ENCODE measurements around the gene TPST2.
"Not testable (repeated sequence)": the region's sequence is repeated elsewhere in the genome, so short reads cannot be mapped to it uniquely, and the experiment has no call there.

TPST2 gene

GRCh38 chr22:26589845-26590736, at the start of gene TPST2:
Gene TPST2, minus strand, starts transcription at chr22:26590132. Its CDS starts 48,502 bp downstream, at chr22:26541630.
- in situ Hi-C loops (cut with MboI; ENCODE audit: low sequenced_read_pairs) = no loop called here

- in situ Hi-C loops (cut with MboI; ENCODE audit: low sequenced_read_pairs) = no loop called here
These were observed 46.4 kb upstream of the TPST2 start for GRCh38 chr22:26636296-26636695.

- in situ Hi-C loops (cut with MboI; ENCODE audit: low sequenced_read_pairs) = no loop called here
These were observed 45.2 kb upstream of the TPST2 start for GRCh38 chr22:26635117-26635516.

- in situ Hi-C loops (cut with MboI; ENCODE audit: low sequenced_read_pairs) = no loop called here
These were observed 44.3 kb upstream of the TPST2 start for GRCh38 chr22:26634189-26634588.

- in situ Hi-C loops (cut with MboI; ENCODE audit: low sequenced_read_pairs) = no loop called here
These were observed 42.7 kb upstream of the TPST2 start for GRCh38 chr22:26632422-26633155.

- in situ Hi-C loops (cut with MboI; ENCODE audit: low sequenced_read_pairs) = no loop called here
These were observed 41.4 kb upstream of the TPST2 start for GRCh38 chr22:26631282-26631681.

GRCh38 chr22:26629988-26630761, 40.2 kb upstream of the TPST2 start:
- in situ Hi-C loops (cut with MboI; ENCODE audit: low sequenced_read_pairs) = no loop called here

- in situ Hi-C loops (cut with MboI; ENCODE audit: low sequenced_read_pairs) = no loop called here
These were observed 34.9 kb upstream of the TPST2 start for GRCh38 chr22:26624803-26625202.

- in situ Hi-C loops (cut with MboI; ENCODE audit: low sequenced_read_pairs) = no loop called here
These were observed 34.1 kb upstream of the TPST2 start for GRCh38 chr22:26623984-26624383.

GRCh38 chr22:26621663-26622062, 31.7 kb upstream of the TPST2 start, which contains the start of gene CRYBA4:
Gene CRYBA4, plus strand, starts transcription at chr22:26621963. Its CDS starts 634 bp downstream, at chr22:26622597.
- in situ Hi-C loops (cut with MboI; ENCODE audit: low sequenced_read_pairs) = no loop called here

GRCh38 chr22:26620197-26620596, 30.3 kb upstream of the TPST2 start:
- in situ Hi-C loops (cut with MboI; ENCODE audit: low sequenced_read_pairs) = no loop called here

GRCh38 chr22:26619510-26619909, 29.6 kb upstream of the TPST2 start:
- in situ Hi-C loops (cut with MboI; ENCODE audit: low sequenced_read_pairs) = no loop called here

GRCh38 chr22:26618455-26618854, 28.5 kb upstream of the TPST2 start:
- in situ Hi-C loops (cut with MboI; ENCODE audit: low sequenced_read_pairs) = no loop called here

- in situ Hi-C loops (cut with MboI; ENCODE audit: low sequenced_read_pairs) = no loop called here
These were observed 27.6 kb upstream of the TPST2 start, which contains the start of gene CRYBB1 for GRCh38 chr22:26617271-26618199. Gene CRYBB1, minus strand, starts transcription at chr22:26618027. Its CDS starts 1,708 bp downstream, at chr22:26616319.

- in situ Hi-C loops (cut with MboI; ENCODE audit: low sequenced_read_pairs) = no loop called here
These were observed 26.7 kb upstream of the TPST2 start for GRCh38 chr22:26616650-26617049.

- in situ Hi-C loops (cut with MboI; ENCODE audit: low sequenced_read_pairs) = no loop called here
These were observed 26.0 kb upstream of the TPST2 start for GRCh38 chr22:26615830-26616435.

GRCh38 chr22:26615149-26615548, 25.2 kb upstream of the TPST2 start:
- in situ Hi-C loops (cut with MboI; ENCODE audit: low sequenced_read_pairs) = no loop called here

GRCh38 chr22:26614322-26614721, 24.4 kb upstream of the TPST2 start:
- in situ Hi-C loops (cut with MboI; ENCODE audit: low sequenced_read_pairs) = no loop called here

- in situ Hi-C loops (cut with MboI; ENCODE audit: low sequenced_read_pairs) = not testable (repeated sequence)
These were observed 23.8 kb upstream of the TPST2 start for GRCh38 chr22:26613753-26614152.
